NAMALWA (cell line): ENCODE measurements around the gene TIMM10.
"Not testable (repeated sequence)": the region's sequence is repeated elsewhere in the genome, so short reads cannot be mapped to it uniquely, and the experiment has no call there.

ENCODE experiments used
- DNase-seq: peaks from one replicate; pipeline ENCODE4 v3.0.0-alpha.2; 2015; ENCODE audit warnings: low spot score

TIMM10 gene

GRCh38 chr11:57541169-57541568, 10.6 kb upstream of the TIMM10 start:
- no peak for DNase-seq

- no peak for DNase-seq
Observed at GRCh38 chr11:57539342-57539741, 8.8 kb upstream of the TIMM10 start.

DNA sequence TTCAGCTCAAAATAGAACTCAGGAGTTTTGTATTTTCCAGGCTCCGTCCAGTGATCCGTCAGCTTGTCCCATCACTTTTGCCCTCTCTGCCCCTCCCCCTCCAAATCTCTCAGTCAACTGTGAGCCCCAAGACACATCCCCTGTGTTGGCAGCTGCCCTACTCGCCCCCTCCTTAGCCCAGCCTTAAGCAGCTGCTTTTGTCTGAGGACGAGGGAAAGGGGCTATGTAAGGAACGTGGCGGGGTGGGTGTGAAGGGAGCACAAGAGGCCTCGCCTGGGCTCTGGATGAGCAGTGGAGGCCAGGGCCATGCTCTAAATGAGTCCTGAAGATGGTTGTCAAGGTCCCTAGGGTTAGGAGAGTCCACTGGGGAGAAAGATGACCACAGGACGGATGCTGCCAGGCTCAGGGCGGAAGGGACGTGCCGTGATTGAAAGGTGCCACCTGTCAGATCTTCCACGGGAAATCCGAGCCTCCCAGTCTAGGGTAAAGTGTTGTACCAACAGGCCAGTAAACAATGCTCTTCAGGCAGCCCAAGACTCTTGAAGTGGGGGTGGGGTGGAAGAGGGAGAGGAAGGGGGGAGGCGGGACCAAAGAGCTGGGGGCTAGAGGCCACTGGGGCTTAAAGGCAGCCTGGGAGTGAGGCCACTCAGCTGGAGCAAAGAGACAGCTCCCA, 6.5 kb upstream of the TIMM10 start, which contains the start of gene SMTNL1:
TSS of gene SMTNL1 (plus strand) at position 649 of the 673 bp plus-strand sequence. CDS start 5,048 bp downstream, outside the sequence.
- DNase-seq: no peak

GRCh38 chr11:57534449-57534848, 3.9 kb upstream of the TIMM10 start:
- DNase-seq: not testable (repeated sequence)

DNA sequence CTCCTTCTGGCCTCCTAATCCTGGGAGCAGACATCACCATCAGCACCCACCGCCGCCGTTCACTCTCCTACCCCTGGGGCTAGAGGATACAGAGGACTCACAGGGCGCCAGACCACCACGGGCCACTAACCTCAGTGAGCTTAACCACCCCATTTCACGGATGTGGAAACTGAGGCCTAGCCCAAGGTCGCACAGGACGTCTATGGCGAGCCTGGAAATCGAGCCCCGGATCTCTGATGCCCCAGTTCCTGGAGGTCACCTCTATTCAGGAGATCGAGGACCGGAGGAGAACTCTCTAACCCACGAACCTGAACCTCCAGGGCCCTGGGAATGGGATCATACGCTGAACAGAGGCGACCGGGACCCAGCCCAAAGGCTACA, 349 bp downstream of the TIMM10 start:
- DNase-seq: no peak

DNA sequence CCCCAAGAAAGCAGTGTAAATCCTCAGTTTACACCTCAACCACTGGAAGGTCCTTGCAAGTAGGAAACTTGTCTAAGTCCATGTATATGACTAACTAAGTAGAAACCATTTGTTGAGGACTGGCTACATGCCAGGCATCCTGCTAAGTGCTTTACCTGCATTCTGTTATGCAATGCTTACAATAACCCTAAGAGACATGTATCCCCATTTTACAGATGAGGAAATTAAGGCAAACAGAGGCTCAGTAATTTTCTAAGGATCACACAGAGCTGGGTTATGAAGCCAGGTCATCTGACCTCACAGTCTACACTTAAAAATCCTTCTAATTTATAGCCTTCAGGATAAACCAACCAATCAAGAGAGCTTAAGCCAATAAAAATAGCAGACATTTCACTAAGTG, 1.5 kb downstream of the TIMM10 start:
- no peak for DNase-seq

- peak; percentile 77 for DNase-seq
Observed at GRCh38 chr11:57527056-57527631, 3.4 kb downstream of the TIMM10 start.

DNA sequence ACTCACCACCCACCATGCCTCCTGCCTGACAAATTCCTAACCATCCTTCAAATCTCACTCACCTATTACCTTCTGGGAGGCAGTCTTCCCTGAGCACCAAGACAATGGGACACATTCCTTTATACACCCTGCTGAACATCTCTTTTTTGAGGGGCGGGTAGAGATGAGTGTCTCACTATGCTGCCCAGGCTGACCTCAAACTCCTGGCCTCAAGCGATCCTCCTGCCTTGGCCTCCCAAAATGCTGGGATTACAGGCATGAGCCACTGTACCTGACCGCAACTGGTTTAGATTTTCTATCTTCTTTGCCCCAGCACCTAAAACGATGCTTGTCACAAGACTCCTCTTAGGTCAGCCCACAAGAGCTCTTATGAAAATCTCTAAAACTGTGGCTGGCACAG, 7.1 kb downstream of the TIMM10 start:
- DNase-seq: no peak

DNA sequence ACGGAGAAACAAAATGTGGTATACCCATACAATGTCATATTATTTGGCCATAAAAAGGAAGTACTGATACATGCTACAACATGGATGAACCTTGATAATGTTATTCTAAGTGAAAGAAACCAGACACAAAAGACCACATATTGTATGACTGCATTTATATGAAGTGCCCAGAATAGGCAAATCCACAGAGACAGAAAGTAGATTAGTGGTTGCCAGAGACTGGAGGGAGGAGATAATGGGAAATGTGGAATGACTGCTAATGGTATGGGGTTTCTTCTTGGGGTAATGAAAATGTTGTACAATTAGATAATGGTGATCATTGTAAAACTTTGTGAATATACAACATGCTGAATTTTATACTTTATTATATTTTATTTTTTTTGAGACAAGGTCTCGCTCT, 9.4 kb downstream of the TIMM10 start:
- no peak for DNase-seq

GRCh38 chr11:57516061-57516443, 14.5 kb downstream of the TIMM10 start:
- no peak for DNase-seq

GRCh38 chr11:57515332-57516060, 15.1 kb downstream of the TIMM10 start, which contains the start of gene SLC43A1:
TSS of gene SLC43A1 (minus strand) at chr11:57515702. CDS start at chr11:57514111, 1,591 bp downstream.
- peak; percentile 63 for DNase-seq

GRCh38 chr11:57514538-57515331, 15.8 kb downstream of the TIMM10 start:
- peak; percentile 62 for DNase-seq

- peak; percentile 57 for DNase-seq
Observed at GRCh38 chr11:57513911-57514537, 16.5 kb downstream of the TIMM10 start.

DNA sequence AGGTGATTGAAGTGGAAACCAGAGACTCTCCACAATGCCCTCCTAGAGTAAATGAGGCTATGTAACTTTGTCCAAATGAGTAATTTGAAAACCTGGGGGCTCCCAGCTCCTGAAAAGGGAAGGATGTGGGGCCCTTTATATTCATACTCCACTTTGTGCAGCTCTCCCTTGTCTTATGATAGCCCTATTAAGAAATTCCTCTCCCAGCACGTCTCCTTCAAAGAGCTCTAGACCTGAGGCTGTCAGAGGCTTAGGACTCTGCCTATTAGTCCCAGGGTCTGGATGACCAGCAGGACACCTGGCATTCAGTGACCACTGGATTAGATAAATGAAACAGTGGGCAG, 17.1 kb downstream of the TIMM10 start:
- peak; percentile 36 for DNase-seq

DNA sequence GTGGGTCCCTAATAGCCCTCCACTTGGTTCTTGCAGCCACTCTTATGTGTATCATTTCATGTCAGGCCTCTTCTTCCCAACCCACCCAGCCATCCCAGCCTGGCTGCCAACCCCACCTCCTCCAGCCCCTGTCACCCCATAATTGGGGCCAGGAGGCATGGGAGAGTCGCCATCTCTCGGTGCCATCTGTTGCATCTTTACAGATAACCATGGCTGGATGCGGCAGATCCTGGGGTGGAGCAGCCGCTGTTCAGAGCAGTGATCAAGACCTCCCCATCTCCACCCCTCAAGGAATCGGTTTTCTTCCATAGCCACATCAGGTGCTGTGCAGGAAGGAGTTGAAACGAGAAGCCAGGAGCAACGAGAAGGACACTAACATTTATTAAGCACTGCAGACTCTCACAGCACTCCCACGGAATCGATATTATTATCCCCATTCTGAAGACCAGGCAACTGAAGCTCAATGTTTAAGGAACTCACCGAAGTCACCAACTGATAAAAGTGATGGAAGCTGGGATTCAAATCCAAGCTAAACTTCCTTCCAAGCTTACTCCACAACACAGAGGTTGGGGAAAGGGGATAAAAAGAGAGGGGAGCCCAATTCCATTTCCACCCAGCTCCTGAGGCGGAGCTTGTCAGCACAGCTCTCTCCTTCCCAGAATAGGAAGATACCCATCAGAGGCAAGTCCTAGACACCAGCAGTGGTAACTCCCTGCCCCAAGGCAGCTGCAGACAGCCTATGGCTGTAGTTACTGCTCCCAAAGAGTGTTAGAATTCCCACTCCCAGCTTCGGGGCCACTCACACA, 17.7 kb downstream of the TIMM10 start:
- peak; percentile 20 for DNase-seq

- DNase-seq: peak; percentile 87
Observed at GRCh38 chr11:57511741-57512430, 18.7 kb downstream of the TIMM10 start.

GRCh38 chr11:57508341-57509170, 22.0 kb downstream of the TIMM10 start:
- DNase-seq: no peak

DNA sequence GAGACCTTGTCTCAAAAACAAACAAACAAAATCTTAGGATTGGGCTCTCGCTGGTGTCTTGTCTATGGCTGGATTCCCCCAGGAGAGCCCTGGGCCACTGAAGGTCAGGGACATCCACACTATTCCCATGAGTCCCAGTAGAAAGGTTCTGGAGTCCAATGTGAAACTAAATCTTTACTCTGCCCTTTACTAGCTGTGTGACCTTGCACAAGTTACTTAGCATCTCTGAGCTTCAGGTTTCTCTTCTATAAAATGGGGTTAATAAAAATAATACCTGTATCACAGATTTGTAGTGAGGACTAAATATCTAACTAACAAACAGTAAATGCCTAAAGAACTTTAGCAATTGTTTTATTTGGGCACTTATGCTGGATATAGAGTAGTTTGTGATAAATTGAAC, 24.0 kb downstream of the TIMM10 start:
- no peak for DNase-seq

DNA sequence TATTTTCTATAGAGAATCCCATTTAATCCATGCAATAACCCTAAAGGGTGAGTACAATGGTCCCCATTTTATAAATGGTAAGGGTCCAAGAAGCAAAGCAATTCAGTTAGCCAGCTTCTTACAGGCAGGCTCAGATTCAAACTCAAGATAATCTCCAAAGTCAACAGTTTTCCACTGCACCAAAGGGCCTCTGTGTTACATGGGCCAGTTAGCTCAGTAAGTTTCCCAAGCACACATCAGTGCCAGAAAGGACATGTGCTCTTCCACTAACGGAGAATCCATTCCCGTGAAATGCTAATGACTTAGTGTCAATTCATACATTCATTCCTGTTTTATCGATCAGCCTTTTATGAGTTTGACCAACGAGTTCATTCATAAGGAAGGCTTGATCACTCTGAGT, 26.0 kb downstream of the TIMM10 start:
- no peak for DNase-seq

- no peak for DNase-seq
Observed at GRCh38 chr11:57502870-57503269, 27.7 kb downstream of the TIMM10 start.
